Measurements from ENCODE around the gene CCDC191. TPM values are rescaled to one million over a fixed set of nuclear protein-coding genes. Genes with fewer than 3 reads are reported as not detected.
A peak's percentile ranks its signal among the peaks of the same experiment; 100 is the strongest.

CCDC191 gene
- total and polyA plus RNA-seq, 9 of the 15 experiments (the other 6 are each of a cell fraction or from before 2014, with no cell fraction given) = 0.10 to 0.55 (median 0.22) TPM

- Histone ChIP-seq H4K20me1 (replicated peaks; ENCODE audit: control insufficient read depth, insufficient read depth, low read length) (no peaks in the 10 kb centered on the region), H3K4me1 (replicated peaks in 1 of 2; ENCODE audit: control insufficient read depth in 2 of 2, insufficient read depth in 2 of 2, low read length in 2 of 2) (no peaks in the 10 kb centered on the region), H3K9ac (ENCODE audit: insufficient read depth in 1 of 2, low read depth in 2 of 2, low read length in 2 of 2) (no peak overlapping the region), H3K4me2 (ENCODE audit: insufficient read depth, low read length) (no peak overlapping the region), H3K4me3 (no peak overlapping the region), H3K27me3 (ENCODE audit: control insufficient read depth in 2 of 2, insufficient read depth in 2 of 2, low read length in 2 of 2) (no peaks in the 10 kb centered on the region), H3K36me3 (ENCODE audit: control insufficient read depth, insufficient read depth, low read length) (no peaks in the 10 kb centered on the region), H3K79me2 (ENCODE audit: control insufficient read depth, insufficient read depth, low read length) (no peaks in the 10 kb centered on the region), H2AFZ (ENCODE audit: low read depth, low read length) (no peak overlapping the region), H3K9me3 (replicated peaks; ENCODE audit: control insufficient read depth, insufficient read depth, low read depth, low read length) (no peaks in the 10 kb centered on the region), H3K9me1 (ENCODE audit: control insufficient read depth, insufficient read depth, low read length) (no peaks in the 10 kb centered on the region), H3K27ac (ENCODE audit: extremely low read depth, low read depth, low read length) (no peak overlapping the region)
- ChIA-PET CTCF (ENCODE audit: low intra/inter-chr PET ratio) (no interaction called here), POLR2A (no interaction called here)
- DNase-seq (ENCODE audit: extremely low read depth in 1 of 4, low spot score in 3 of 4) (no peak), FAIRE-seq (no peak), ATAC-seq (peak; percentile 51; the same call in 1 of the 3 replicates)
- in situ Hi-C loops (cut with MboI) = no loop called here
- no TSS peak for BruUV-seq (replicated peaks)
- TF ChIP-seq ATF3 (IDR thresholded peaks at IDR 0.05) (no peak), ATF3 (CRISPR knock-in tag; conservative IDR thresholded peaks at IDR 0.05) (no peak), HDAC3 (IDR thresholded peaks at IDR 0.05; ENCODE audit: borderline replicate concordance, partially characterized antibody) (no peak), TEAD4 (IDR thresholded peaks at IDR 0.05; ENCODE audit: low read length) (no peak), TEAD4 (CRISPR knock-in tag; IDR thresholded peaks at IDR 0.05; ENCODE audit: borderline replicate concordance) (no peak), SAP30 (IDR thresholded peaks at IDR 0.05; ENCODE audit: borderline replicate concordance, insufficient read depth, low read depth, low read length, poor library complexity, severe bottlenecking) (no peak), WHSC1 (IDR thresholded peaks at IDR 0.05; ENCODE audit: low read length) (no peak), KLF13 (tag; IDR thresholded peaks at IDR 0.05; ENCODE audit: borderline replicate concordance, low read depth) (no peak), GMEB1 (CRISPR knock-in tag; IDR thresholded peaks at IDR 0.05) (no peak), CREB3L1 (IDR thresholded peaks at IDR 0.05; ENCODE audit: borderline replicate concordance, low read depth) (no peak), KLF6 (CRISPR knock-in tag; IDR thresholded peaks at IDR 0.05; ENCODE audit: borderline replicate concordance) (no peak), CEBPG (CRISPR knock-in tag; IDR thresholded peaks at IDR 0.05) (no peak), CEBPG (tag; conservative IDR thresholded peaks at IDR 0.05 in 1 of 2, IDR thresholded peaks at IDR 0.05 in 1 of 2) (no peak), ZBTB1 (CRISPR knock-in tag; IDR thresholded peaks at IDR 0.05; ENCODE audit: borderline replicate concordance, low read depth) (no peak), ZBTB12 (CRISPR knock-in tag; IDR thresholded peaks at IDR 0.05) (no peak), RBM39 (optimal IDR thresholded peaks at IDR 0.05; ENCODE audit: low read depth, low read length) (no peak)
- WGBS (ENCODE audit: insufficient coverage, low coverage, missing lambda C conversion rate) = 0% methylated on average over 2 of the region's 2 CpGs
- intact Hi-C loops (cut with micrococcal nuclease) = no loop called here
Measured at GRCh38 chr3:113966172-113966571, 90.2 kb downstream of the CCDC191 start.

All from K562 (cell line).